PC-3 (cell line): ENCODE measurements around the gene ZEB1. TPM values are rescaled to one million over a fixed set of nuclear protein-coding genes. Genes with fewer than 3 reads are reported as not detected.

ENCODE experiments used
- ATAC-seq: fragments of 200-7000 bp; cut with Tn5 transposase; 2 replicates; pipeline ENCODE4 v1.9.1; 2020; ENCODE audit warnings: mild to moderate bottlenecking, moderate library complexity
- BruUV-seq: library from RNA; stranded (reverse); fragments of 400-500 nt; replicated peaks from 2 replicates; lab custom pipeline; 2021; lab: Mats Ljungman, UMichigan
- CTCF ChIA-PET: fragments of 300-600 bp; sonication (Branson Sonifier 250); formaldehyde crosslinking; loops from one replicate; lab custom pipeline; 2022; ENCODE audit warnings: antibody characterized with exemption; lab: Charles Lee
- POLR2A ChIA-PET: fragments of 300-600 bp; sonication (Branson Sonifier 250); formaldehyde crosslinking; loops from one replicate; lab custom pipeline; 2022; ENCODE audit warnings: antibody characterized with exemption; ENCODE audit not compliant: unreplicated experiment; lab: Charles Lee
- DNase-seq: peaks from one replicate; pipeline ENCODE4 v3.0.0-alpha.2; 2015
- H2AFZ ChIP-seq: fragments of 300-600 bp; sonication (generic); 2 replicates; pipeline ENCODE4 v1.6.0; 2016; ENCODE audit warnings: antibody characterized with exemption, low read length
- H3F3A ChIP-seq: fragments of 300-600 bp; sonication (generic); one replicate; pipeline ENCODE4 v1.6.0; 2017; ENCODE audit warnings: antibody characterized with exemption, low read length, control low read depth, mild to moderate bottlenecking; ENCODE audit not compliant: unreplicated experiment
- H3K27ac ChIP-seq: fragments of 300-600 bp; sonication (generic); 2 replicates; pipeline ENCODE4 v1.5.1; 2016; ENCODE audit warnings: mild to moderate bottlenecking, low read length
- H3K27me3 ChIP-seq: fragments of 300-600 bp; sonication (generic); 2 replicates; pipeline ENCODE4 v1.6.1; 2016; ENCODE audit warnings: low read length, mixed read lengths
- H3K36me3 ChIP-seq: fragments of 300-600 bp; sonication (generic); 2 replicates; pipeline ENCODE4 v1.6.1; 2016; ENCODE audit warnings: low read depth, mixed run types, low read length, mixed read lengths
- H3K4me1 ChIP-seq: fragments of 300-600 bp; sonication (generic); 2 replicates; pipeline ENCODE4 v1.5.1; 2016; ENCODE audit warnings: low read length; ENCODE audit not compliant: insufficient read depth
- H3K4me2 ChIP-seq: fragments of 300-600 bp; sonication (generic); 2 replicates; pipeline ENCODE4 v1.6.0; 2016; ENCODE audit warnings: low read length
- H3K4me3 ChIP-seq: fragments of 300-600 bp; sonication (generic); 2 replicates; pipeline ENCODE4 v1.5.1; 2016; ENCODE audit warnings: mild to moderate bottlenecking, low read length, mixed read lengths
- H3K79me2 ChIP-seq: fragments of 300-600 bp; sonication (generic); 2 replicates; pipeline ENCODE4 v1.6.1; 2017; ENCODE audit warnings: low read length, mixed read lengths
- H3K9ac ChIP-seq: fragments of 300-600 bp; sonication (generic); 2 replicates; pipeline ENCODE4 v1.6.0; 2016; ENCODE audit warnings: mild to moderate bottlenecking, low read length
- H3K9me2 ChIP-seq: fragments of 300-600 bp; sonication (generic); replicated peaks from 2 replicates; pipeline ENCODE4 v1.6.1; 2016; ENCODE audit warnings: mixed run types, low read length, mixed read lengths
- H3K9me3 ChIP-seq: fragments of 300-600 bp; sonication (generic); 2 replicates; pipeline ENCODE4 v1.6.1; 2016; ENCODE audit warnings: low read length, mixed read lengths
- H4K20me1 ChIP-seq: fragments of 300-600 bp; sonication (generic); 2 replicates; pipeline ENCODE4 v1.6.1; 2016; ENCODE audit warnings: low read length, mixed read lengths
- EZH2 ChIP-seq: fragments of 300-600 bp; sonication (generic); IDR thresholded peaks from one replicate; pipeline ENCODE4 v1.6.1; 2017; ENCODE audit warnings: antibody characterized with exemption, mild to moderate bottlenecking, low read length; ENCODE audit not compliant: unreplicated experiment
- EZH2phosphoT487 ChIP-seq: fragments of 300-600 bp; sonication (generic); IDR thresholded peaks from 2 replicates; pipeline ENCODE4 v1.6.1; 2018; ENCODE audit warnings: mild to moderate bottlenecking, antibody characterized with exemption, low read length, borderline replicate concordance
- intact Hi-C: fragments of 100-400 bp; cut with micrococcal nuclease; formaldehyde crosslinking; loops from 2 replicates; pipeline ENCODE4 v1.9.0; 2023
- total RNA-seq: library from RNA; depleted of rRNA; stranded (reverse); fragments of >200 nt; gene quantifications from 2 replicates; pipeline ENCODE4 v1.2.3, GENCODE V29; 2014
- TF ChIP-seq, protein P1 (sequence below): fragments of 300-600 bp; sonication (generic); conservative IDR thresholded peaks from 2 replicates; pipeline ENCODE4 v1.5.1; 2017; ENCODE audit warnings: antibody characterized with exemption, low read depth, mild to moderate bottlenecking, low read length

Gene ZEB1
- total RNA-seq, 1 experiment from 2014 or later, result 3.9 TPM

DNA sequence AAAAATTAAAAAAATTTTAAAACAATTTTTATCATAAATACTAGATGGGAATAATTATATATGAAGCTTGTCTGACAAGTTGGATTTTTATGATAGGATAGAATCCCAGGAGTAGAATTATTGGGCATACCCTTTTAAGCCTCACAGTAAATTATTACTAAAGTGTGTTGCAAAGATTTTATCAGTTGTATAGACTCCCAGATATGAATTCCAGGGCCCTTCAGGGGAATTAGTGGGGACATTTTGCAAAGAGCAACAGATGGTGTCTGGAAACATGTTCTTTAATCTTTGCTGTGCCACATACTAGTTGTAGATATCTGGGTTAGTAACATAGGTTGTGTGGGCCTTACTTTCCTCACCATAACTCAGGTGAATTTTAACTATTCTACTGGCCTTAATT, 28.7 kb downstream of the ZEB1 start:
- POLR2A ChIA-PET, result no interaction called here
- Histone ChIP-seq H3F3A (no peaks in the 10 kb centered on the region), H3K36me3 (no peaks in the 10 kb centered on the region), H3K9me3 (no peaks in the 10 kb centered on the region), H3K79me2 (peaks cover 36% of the 10 kb centered on the region), H3K27me3 (no peaks in the 10 kb centered on the region), H3K4me2 (no peak overlapping the region), H3K27ac (no peak overlapping the region), H3K9me2 (no peaks in the 10 kb centered on the region), H3K9ac (no peak overlapping the region), H4K20me1 (no peaks in the 10 kb centered on the region), H3K4me3 (no peak overlapping the region), H3K4me1 (peaks cover 2% of the 10 kb centered on the region), H2AFZ (no peak overlapping the region)
- ATAC-seq (no peak), DNase-seq (no peak)
- intact Hi-C loops, result no loop called here
- no peak for TF ChIP-seq EZH2
- TF ChIP-seq, protein P1, sequence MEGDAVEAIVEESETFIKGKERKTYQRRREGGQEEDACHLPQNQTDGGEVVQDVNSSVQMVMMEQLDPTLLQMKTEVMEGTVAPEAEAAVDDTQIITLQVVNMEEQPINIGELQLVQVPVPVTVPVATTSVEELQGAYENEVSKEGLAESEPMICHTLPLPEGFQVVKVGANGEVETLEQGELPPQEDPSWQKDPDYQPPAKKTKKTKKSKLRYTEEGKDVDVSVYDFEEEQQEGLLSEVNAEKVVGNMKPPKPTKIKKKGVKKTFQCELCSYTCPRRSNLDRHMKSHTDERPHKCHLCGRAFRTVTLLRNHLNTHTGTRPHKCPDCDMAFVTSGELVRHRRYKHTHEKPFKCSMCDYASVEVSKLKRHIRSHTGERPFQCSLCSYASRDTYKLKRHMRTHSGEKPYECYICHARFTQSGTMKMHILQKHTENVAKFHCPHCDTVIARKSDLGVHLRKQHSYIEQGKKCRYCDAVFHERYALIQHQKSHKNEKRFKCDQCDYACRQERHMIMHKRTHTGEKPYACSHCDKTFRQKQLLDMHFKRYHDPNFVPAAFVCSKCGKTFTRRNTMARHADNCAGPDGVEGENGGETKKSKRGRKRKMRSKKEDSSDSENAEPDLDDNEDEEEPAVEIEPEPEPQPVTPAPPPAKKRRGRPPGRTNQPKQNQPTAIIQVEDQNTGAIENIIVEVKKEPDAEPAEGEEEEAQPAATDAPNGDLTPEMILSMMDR, result no peak
- no peak for TF ChIP-seq EZH2phosphoT487
- CTCF ChIA-PET, result no interaction called here
- no TSS peak for BruUV-seq

DNA sequence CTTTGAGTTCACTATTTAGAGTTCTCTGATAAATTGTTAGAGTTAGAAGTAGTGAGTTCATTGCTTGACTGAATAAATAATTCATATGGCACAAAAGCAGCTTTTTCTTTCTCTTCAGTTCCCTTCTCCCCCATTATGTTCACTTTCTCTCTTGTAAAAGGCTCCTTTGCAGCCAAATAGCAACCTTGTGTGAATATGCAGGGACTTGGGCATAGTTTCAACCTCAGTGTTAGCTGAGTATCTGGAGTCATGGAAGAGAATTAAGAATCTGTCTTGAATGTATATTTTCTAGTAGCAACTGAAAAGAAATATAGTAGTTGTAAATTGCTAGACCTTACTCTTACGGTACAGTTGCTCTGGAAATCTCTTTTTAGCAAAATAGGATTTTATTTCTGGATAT, 31.9 kb downstream of the ZEB1 start:
- POLR2A ChIA-PET, result interaction anchor here (0.7 kb wide), 1 partner anchor 546 kb away, joined by 4 read pairs; no protein-coding TSS in a partner anchor
- no peak for ATAC-seq
- Histone ChIP-seq H3K27ac (no peak overlapping the region), H3K4me2 (no peak overlapping the region), H3F3A (no peaks in the 10 kb centered on the region), H3K36me3 (no peaks in the 10 kb centered on the region), H3K79me2 (peaks cover 36% of the 10 kb centered on the region), H3K27me3 (no peaks in the 10 kb centered on the region), H3K9me3 (no peaks in the 10 kb centered on the region), H3K9me2 (no peaks in the 10 kb centered on the region), H3K9ac (no peak overlapping the region), H3K4me1 (peaks cover 25% of the 10 kb centered on the region), H4K20me1 (no peaks in the 10 kb centered on the region), H3K4me3 (no peak overlapping the region), H2AFZ (no peak overlapping the region)
- TF ChIP-seq EZH2 (no peak), EZH2phosphoT487 (no peak)
- TF ChIP-seq, protein P1, result no peak
- CTCF ChIA-PET, result no interaction called here
- intact Hi-C loops, result loop anchor here (5.0 kb wide), 1 partner anchor 41 kb away; no protein-coding TSS in a partner anchor
- DNase-seq, result no peak
- no TSS peak for BruUV-seq

DNA sequence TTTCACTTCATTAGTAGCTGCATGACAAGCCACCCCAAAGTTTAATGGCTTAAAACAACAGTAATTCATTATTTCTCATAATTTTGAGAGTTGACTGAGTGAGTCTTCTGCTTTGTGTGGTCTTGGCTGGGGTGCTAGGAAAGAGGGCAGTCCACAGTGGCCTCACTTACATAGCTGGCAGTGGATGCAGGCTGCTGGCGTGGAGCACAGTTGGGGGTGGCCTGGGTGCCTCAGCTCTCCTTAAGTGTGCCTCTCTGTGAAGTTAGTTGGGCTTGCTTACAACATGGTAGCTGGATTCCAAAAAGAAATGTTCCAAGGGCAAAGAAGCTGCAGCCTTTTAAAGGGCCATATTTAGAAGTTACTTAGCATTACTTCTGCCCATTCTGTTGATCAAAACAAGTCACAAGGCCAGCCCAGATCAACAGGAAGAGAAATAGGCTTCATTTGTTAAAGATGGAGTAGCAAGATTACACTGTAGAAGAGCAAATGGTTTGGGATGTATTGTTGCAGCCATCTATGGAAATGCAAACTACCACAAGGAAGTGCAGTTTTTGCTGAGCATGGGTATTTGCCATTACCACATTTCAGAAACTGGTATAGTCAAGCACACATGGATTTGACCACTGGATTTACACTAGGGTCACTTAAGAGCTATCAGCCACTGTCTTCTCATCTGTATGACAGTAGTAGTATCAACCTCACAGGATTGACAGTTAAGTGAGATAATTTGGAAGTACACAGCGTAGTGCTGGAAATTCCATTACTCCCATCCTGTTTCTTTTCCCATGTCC, 33.6 kb downstream of the ZEB1 start:
- no peak overlapping the region for H3K9ac ChIP-seq
- CTCF ChIA-PET, result no interaction called here
- no peak for DNase-seq
- H4K20me1 ChIP-seq, result no peaks in the 10 kb centered on the region
- no peak overlapping the region for H2AFZ ChIP-seq
- intact Hi-C loops, result loop anchor here (5.0 kb wide), 1 partner anchor 40 kb away; no protein-coding TSS in a partner anchor
- H3K27me3 ChIP-seq, result no peaks in the 10 kb centered on the region
- no peak for TF ChIP-seq EZH2
- no peak for TF ChIP-seq EZH2phosphoT487
- TF ChIP-seq, protein P1, result no peak
- POLR2A ChIA-PET, result no interaction called here
- H3K79me2 ChIP-seq, result peaks cover 36% of the 10 kb centered on the region
- H3K9me2 ChIP-seq, result no peaks in the 10 kb centered on the region
- H3K4me3 ChIP-seq, result no peak overlapping the region
- ATAC-seq, result no peak
- H3K9me3 ChIP-seq, result no peaks in the 10 kb centered on the region
- H3K4me1 ChIP-seq, result peaks cover 25% of the 10 kb centered on the region
- peak overlapping the region; percentile 79 for H3K4me2 ChIP-seq
- H3K27ac ChIP-seq, result peak overlapping the region; percentile 66; the same call in 1 of the 2 replicates
- H3F3A ChIP-seq, result no peaks in the 10 kb centered on the region
- BruUV-seq, result no TSS peak
- H3K36me3 ChIP-seq, result no peaks in the 10 kb centered on the region
